RCC 7860 (cell line): ENCODE results near the gene OR8D1.

Source experiments
- DNase-seq: peaks from one replicate; pipeline ENCODE4 v3.0.0-alpha.2; 2015; ENCODE audit warnings: low spot score
- FAIRE-seq: peaks from 2 replicates; lab custom pipeline; 2012; peaks lifted over from hg19 to GRCh38; lab: Jason Lieb, UNC

The OR8D1 gene

GRCh38 chr11:124313849-124314248 lies at the start of gene OR8D1:
Gene OR8D1, minus strand, starts transcription at chr11:124313949. Its CDS starts 3,183 bp downstream, at chr11:124310766.
- FAIRE-seq (no peak), DNase-seq (no peak)

DNA sequence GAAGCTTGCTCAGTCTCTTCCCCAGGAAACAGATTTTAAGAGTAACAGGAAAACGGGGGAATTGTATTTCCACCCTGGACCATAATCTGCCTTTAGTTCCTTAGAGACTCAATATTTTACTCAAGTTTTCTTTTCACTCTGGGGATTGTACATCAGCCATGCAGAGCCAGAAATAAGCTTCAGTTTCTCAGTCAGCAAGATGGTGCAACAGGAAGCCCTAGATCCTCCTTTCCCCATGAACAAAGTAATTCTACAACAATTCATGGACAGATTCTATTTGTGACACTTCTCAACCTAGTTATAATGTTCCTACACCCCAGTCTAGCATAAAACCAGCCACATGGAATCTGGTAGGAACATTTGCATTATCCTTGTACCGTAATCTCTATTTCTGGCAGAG lies 45.8 kb upstream of the OR8D1 start:
- DNase-seq (no peak), FAIRE-seq (no peak)

DNA sequence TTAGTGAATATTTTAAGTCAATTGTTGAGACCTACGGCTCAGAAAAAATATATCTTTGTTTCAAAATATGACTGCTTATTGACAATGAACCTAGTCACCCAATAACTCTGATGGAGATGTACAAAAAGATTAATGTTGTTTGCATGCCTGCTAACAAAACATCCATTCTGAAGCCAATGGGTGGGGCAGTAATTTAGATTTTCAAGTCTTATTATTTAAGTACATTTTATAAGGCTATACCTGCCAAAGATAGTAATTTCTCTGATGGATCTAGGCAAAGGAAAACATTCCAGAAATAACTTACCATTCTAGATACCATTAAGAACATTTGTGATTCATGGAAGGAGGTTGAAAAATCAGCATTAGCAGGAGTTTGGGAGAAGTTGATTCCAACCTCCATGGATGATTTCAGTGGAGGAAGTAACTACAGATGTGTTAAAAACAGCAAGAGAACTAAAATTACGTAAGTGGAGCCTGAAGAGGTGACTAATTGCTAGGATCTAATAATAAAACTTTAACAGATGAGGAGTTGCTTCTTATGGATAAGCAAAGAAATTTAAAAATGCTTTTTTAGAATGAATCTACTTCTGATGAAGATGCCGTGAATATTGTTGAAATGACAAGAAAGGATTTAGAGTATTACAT lies 32.7 kb upstream of the OR8D1 start:
- FAIRE-seq (no peak), DNase-seq (no peak)

DNA sequence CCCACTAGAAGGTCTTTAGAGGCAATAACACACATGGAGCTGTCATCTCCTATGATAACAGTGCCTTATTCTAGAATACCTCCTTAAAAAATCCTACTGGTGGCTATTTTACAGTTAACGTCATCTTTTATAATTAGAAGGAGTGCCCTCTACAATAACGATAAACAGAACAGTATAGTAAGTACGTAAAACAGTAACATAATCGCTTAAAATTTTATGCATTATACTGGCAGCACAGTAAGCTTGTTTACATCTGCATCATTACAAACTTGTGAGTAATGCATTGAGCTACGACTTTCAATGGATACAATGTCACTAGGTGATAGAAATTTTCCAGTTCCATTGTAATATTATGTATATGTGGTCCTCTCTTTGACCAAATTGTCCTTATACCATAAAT lies 30.6 kb upstream of the OR8D1 start:
- FAIRE-seq (no peak), DNase-seq (no peak)

- FAIRE-seq (no peak), DNase-seq (no peak)
These were observed 26.3 kb upstream of the OR8D1 start for GRCh38 chr11:124340142-124340447.

DNA sequence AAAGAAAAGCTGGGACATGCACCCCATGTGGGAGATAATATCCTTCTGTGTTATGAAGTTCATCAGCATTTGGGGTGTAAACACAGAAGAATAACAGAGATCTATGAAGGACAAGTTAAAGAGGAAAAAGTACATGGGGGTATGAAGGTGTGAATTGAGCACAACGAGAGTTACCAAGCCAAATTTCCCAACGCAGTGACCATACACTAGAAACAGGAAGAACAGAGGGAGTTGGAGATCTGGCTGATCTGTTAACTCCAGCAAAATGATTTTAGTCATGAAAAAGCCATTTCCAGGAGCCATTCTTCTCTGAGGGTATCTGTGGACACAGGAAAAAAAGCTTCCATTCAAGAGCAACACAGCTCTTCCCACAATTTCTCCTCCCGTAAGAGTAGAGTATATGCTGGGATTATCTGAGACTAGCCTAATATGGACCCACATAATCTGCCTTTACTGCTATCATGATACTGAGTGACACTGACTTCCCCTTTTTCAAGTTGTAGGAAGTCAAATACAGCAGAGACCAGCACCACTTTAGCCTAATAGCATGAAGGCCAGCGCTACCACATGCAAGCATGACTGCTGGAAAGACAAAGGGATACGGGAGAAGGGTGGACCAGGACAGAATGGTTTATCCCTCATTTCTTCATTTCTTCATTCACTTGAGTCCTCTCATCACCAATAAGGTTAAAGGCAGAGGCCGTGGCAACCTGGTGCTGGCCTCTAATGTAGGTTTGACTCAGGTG lies 25.8 kb upstream of the OR8D1 start:
- FAIRE-seq: no peak
- DNase-seq: no peak

- DNase-seq (no peak), FAIRE-seq (no peak)
These were observed 18.1 kb upstream of the OR8D1 start for GRCh38 chr11:124331873-124332272.

- DNase-seq (no peak), FAIRE-seq (no peak)
These were observed 16.2 kb upstream of the OR8D1 start for GRCh38 chr11:124329787-124330478.

DNA sequence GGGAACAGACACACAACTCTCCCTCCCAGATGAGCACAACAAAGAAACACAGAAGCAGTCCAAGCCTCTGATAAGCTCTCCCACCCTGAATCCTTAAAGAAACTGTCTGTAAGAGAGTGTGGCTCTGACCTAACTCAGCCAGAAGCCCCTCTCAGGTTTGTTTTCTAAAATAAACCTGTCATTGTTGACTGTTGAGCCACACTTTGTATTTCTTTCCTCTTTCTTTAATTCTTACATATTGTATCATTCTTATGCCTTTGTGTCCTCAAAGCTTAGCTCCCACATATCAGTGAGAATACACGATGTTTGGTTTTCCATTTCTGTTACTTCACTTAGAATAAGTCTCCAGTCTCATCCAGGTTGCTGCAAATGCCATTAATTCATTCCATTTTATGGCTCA lies 14.0 kb upstream of the OR8D1 start:
- FAIRE-seq (no peak), DNase-seq (no peak)

- DNase-seq: no peak
- no peak for FAIRE-seq
These were observed 8.6 kb upstream of the OR8D1 start for GRCh38 chr11:124322356-124322755.

GRCh38 chr11:124320097-124320496 lies 6.3 kb upstream of the OR8D1 start, which contains the start of gene OR8D2:
Gene OR8D2, minus strand, starts transcription at chr11:124320197. Its CDS starts 0 bp downstream, at chr11:124320197.
- FAIRE-seq: no peak
- DNase-seq: no peak

- no peak for DNase-seq
- no peak for FAIRE-seq
These were observed 1.3 kb upstream of the OR8D1 start for GRCh38 chr11:124315052-124315451.

DNA sequence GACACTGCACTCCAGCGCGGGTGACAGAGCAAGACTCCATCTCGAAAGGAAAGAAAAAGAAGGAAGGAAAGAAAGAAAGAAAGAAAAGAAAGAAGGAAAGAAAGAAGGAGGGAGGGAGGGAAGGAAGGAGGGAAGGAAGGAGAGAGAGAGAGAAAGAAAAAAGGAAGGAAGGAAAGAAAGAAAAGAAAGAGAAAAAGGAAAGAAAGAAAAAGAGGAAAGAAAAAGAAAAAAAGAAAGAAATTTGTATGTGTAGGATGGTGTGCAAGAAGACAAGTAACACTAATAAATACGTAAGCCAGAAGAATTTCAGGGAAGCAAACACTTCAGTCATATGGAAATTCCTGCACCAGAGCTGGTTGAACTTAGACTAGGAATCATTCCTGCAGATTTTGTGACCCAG lies 618 bp downstream of the OR8D1 start:
- no peak for FAIRE-seq
- DNase-seq: no peak

- DNase-seq (no peak), FAIRE-seq (no peak)
These were observed 2.1 kb downstream of the OR8D1 start for GRCh38 chr11:124311670-124312069.

DNA sequence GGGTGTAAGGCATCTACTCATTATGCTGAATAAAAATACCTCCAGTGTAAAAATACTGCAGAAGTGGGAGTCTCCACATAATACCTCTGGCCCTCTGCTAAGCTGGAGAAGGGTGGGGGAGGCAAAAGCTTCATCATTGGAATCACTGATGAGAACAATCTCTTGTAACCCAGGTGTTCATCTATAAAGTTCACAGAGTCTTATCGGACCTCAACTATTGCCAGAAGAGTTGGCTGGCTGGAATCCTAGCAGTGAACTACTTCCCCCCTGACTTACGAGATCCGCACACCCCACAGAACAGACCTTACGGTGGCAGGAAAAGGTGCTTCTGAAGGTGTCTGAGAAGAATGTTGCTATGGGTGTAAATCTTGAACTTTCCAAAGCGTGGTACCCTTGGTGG lies 2.5 kb downstream of the OR8D1 start:
- no peak for FAIRE-seq
- no peak for DNase-seq

- no peak for DNase-seq
- FAIRE-seq: no peak
These were observed 3.0 kb downstream of the OR8D1 start for GRCh38 chr11:124310721-124311120.

DNA sequence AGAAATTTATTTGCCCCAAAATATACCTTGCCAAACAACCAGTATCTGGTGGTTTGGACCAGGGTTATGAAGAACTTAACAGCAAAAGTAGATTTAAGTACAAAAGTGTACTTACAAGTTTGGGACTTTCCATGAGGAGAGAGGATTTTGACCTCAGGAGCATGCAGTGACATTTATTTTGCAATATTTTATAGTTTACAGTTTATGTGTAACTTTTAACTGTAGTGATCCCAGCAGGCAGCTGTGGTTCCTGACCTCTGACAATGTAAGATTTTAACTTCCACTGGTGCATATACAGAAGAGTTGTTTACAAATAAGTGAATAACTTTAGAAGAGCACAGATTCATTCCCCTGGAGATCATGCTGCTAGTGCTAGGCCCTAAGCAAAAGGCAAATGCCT lies 6.7 kb downstream of the OR8D1 start:
- FAIRE-seq: no peak
- no peak for DNase-seq

GRCh38 chr11:124302347-124303125 lies 11.2 kb downstream of the OR8D1 start:
- no peak for DNase-seq
- no peak for FAIRE-seq

DNA sequence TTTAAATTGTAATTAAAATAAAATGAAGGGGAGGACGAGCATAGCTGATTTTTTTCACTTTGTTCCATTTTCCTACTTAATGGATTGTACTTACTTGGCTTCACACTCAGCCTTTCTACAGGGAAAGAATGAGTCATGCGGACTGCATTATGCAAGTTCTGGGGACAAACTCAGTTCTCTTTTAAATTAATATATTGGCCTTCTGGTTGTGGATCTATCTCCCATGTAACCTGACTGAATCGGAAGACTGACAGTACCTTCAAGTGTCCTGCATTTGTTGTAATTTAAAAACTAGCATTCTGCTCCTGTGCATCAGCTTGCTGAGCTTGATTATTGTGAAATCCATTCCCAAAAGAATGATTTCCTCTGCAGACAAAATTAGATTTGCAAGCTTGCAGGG lies 12.2 kb downstream of the OR8D1 start:
- DNase-seq: no peak
- no peak for FAIRE-seq

DNA sequence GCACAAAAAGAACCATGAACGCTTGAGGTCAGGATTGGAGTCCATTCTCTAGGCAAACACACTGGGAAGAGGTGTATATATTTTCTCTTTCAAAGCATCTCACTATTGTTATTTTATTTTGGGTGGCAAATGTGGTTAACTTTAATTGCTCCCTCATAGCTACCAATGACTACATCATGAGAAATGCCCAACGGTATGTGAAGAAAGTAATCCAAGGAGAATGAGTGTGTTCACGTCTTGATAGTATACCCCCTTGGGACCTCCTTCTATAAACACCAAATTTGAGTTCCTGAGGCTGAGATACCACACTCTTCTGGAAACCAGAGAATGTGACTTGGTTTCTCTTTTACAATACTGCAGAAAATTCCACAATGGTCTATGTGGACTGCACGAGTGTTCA lies 15.8 kb downstream of the OR8D1 start:
- FAIRE-seq (no peak), DNase-seq (no peak)

GRCh38 chr11:124296016-124296415 lies 17.7 kb downstream of the OR8D1 start:
- DNase-seq (no peak), FAIRE-seq (no peak)
